ENCODE results near the gene LYRM4. TPM values are rescaled to one million over a fixed set of nuclear protein-coding genes. Genes with fewer than 3 reads are reported as not detected.

The LYRM4 gene
- polyA plus RNA-seq, 1 donor from 2014 or later, result 29.3 TPM

DNA sequence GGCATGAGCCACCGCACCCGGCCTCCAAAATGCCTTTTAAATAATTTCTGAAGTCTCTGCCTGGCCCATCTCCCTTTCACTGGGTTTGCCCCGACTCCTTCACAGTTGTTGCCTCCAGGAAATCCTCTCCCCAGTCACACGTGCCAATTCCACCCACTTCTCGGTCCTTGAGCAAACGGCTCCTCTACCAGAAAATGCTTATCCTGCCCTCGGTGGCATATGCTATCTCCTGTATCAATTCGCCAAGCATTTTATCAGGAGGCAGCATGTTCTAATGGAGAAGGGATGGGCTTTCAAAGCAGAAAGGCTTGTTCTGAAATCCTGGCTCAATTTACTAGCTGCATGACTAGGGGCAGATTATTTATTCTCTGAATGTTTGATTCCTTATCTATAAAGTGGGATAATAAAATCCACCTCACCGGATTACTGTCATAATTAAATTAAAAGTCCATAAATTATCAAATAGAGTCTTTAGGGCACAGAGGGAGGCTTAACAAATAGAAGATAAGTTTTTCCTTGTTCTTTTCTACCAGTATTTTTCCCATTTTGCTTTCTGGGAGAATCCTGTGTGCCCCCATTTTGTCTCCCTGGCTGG lies 109.3 kb downstream of the LYRM4 start:
- Histone ChIP-seq H4K20me1 (ENCODE audit: insufficient read depth) (no peaks in the 10 kb centered on the region), H3K4me2 (ENCODE audit: low read length) (no peak overlapping the region), H3K36me3 (ENCODE audit: insufficient read depth, low read length) (no peaks in the 10 kb centered on the region), H2AFZ (ENCODE audit: low read depth, low read length) (no peak overlapping the region), H3F3A (ENCODE audit: insufficient read depth, low read length, poor library complexity, severe bottlenecking) (no peaks in the 10 kb centered on the region), H3K9me2 (ENCODE audit: insufficient read depth, low read length) (no peaks in the 10 kb centered on the region), H3K27ac (ENCODE audit: low read length) (no peak overlapping the region), H3K79me2 (replicated peaks; ENCODE audit: insufficient read depth, low read length) (no peaks in the 10 kb centered on the region), H3K9me3 (ENCODE audit: low read length) (no peaks in the 10 kb centered on the region), H3K9ac (ENCODE audit: low read length) (no peak overlapping the region), H3K27me3 (ENCODE audit: insufficient read depth, low read depth, low read length) (no peaks in the 10 kb centered on the region), H3K4me3 (ENCODE audit: low read length) (no peak overlapping the region)
- TF ChIP-seq TAF1 (IDR thresholded peaks at IDR 0.05; ENCODE audit: low read depth) (no peak), RAD21 (conservative IDR thresholded peaks at IDR 0.05) (no peak), SMC3 (conservative IDR thresholded peaks at IDR 0.05; ENCODE audit: poor library complexity) (no peak), POLR2AphosphoS5 (IDR thresholded peaks at IDR 0.05) (no peak), EZH2 (IDR thresholded peaks at IDR 0.05; ENCODE audit: borderline replicate concordance, insufficient read depth, low read length, poor library complexity, severe bottlenecking) (no peak), MXI1 (conservative IDR thresholded peaks at IDR 0.05; ENCODE audit: poor library complexity, severe bottlenecking) (no peak), CTCF (IDR thresholded peaks at IDR 0.05; ENCODE audit: poor library complexity, severe bottlenecking) (no peak), EP300 (conservative IDR thresholded peaks at IDR 0.05; ENCODE audit: poor library complexity, severe bottlenecking) (no peak)
- TF ChIP-seq, protein P1, sequence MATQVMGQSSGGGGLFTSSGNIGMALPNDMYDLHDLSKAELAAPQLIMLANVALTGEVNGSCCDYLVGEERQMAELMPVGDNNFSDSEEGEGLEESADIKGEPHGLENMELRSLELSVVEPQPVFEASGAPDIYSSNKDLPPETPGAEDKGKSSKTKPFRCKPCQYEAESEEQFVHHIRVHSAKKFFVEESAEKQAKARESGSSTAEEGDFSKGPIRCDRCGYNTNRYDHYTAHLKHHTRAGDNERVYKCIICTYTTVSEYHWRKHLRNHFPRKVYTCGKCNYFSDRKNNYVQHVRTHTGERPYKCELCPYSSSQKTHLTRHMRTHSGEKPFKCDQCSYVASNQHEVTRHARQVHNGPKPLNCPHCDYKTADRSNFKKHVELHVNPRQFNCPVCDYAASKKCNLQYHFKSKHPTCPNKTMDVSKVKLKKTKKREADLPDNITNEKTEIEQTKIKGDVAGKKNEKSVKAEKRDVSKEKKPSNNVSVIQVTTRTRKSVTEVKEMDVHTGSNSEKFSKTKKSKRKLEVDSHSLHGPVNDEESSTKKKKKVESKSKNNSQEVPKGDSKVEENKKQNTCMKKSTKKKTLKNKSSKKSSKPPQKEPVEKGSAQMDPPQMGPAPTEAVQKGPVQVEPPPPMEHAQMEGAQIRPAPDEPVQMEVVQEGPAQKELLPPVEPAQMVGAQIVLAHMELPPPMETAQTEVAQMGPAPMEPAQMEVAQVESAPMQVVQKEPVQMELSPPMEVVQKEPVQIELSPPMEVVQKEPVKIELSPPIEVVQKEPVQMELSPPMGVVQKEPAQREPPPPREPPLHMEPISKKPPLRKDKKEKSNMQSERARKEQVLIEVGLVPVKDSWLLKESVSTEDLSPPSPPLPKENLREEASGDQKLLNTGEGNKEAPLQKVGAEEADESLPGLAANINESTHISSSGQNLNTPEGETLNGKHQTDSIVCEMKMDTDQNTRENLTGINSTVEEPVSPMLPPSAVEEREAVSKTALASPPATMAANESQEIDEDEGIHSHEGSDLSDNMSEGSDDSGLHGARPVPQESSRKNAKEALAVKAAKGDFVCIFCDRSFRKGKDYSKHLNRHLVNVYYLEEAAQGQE (IDR thresholded peaks at IDR 0.05; ENCODE audit: borderline replicate concordance), result no peak

- Histone ChIP-seq H2AFZ (ENCODE audit: low read depth, low read length) (no peak overlapping the region), H3K79me2 (replicated peaks; ENCODE audit: insufficient read depth, low read length) (no peaks in the 10 kb centered on the region), H3K4me2 (ENCODE audit: low read length) (no peak overlapping the region), H4K20me1 (ENCODE audit: insufficient read depth) (no peaks in the 10 kb centered on the region), H3K27ac (ENCODE audit: low read length) (no peak overlapping the region), H3K36me3 (ENCODE audit: insufficient read depth, low read length) (no peaks in the 10 kb centered on the region), H3K27me3 (ENCODE audit: insufficient read depth, low read depth, low read length) (no peaks in the 10 kb centered on the region), H3F3A (ENCODE audit: insufficient read depth, low read length, poor library complexity, severe bottlenecking) (no peaks in the 10 kb centered on the region), H3K9me3 (ENCODE audit: low read length) (no peaks in the 10 kb centered on the region), H3K9ac (ENCODE audit: low read length) (no peak overlapping the region), H3K4me3 (ENCODE audit: low read length) (no peak overlapping the region), H3K9me2 (ENCODE audit: insufficient read depth, low read length) (no peaks in the 10 kb centered on the region)
- TF ChIP-seq EP300 (conservative IDR thresholded peaks at IDR 0.05; ENCODE audit: poor library complexity, severe bottlenecking) (no peak), CTCF (IDR thresholded peaks at IDR 0.05; ENCODE audit: poor library complexity, severe bottlenecking) (no peak), EZH2 (IDR thresholded peaks at IDR 0.05; ENCODE audit: borderline replicate concordance, insufficient read depth, low read length, poor library complexity, severe bottlenecking) (no peak), SMC3 (conservative IDR thresholded peaks at IDR 0.05; ENCODE audit: poor library complexity) (no peak), POLR2AphosphoS5 (IDR thresholded peaks at IDR 0.05) (no peak), RAD21 (conservative IDR thresholded peaks at IDR 0.05) (no peak), MXI1 (conservative IDR thresholded peaks at IDR 0.05; ENCODE audit: poor library complexity, severe bottlenecking) (no peak), TAF1 (IDR thresholded peaks at IDR 0.05; ENCODE audit: low read depth) (no peak)
- TF ChIP-seq, protein P1 (IDR thresholded peaks at IDR 0.05; ENCODE audit: borderline replicate concordance), result no peak
These were observed 110.1 kb downstream of the LYRM4 start for GRCh38 chr6:5150551-5151075.

All from neural cell (in vitro differentiated cells).